ENCODE data around the gene PHKB.
"Not testable (repeated sequence)": the region's sequence is repeated elsewhere in the genome, so short reads cannot be mapped to it uniquely, and the experiment has no call there.

PHKB gene

GRCh38 chr16:47627721-47628120, 166.6 kb downstream of the PHKB start:
- no peak for DNase-seq

GRCh38 chr16:47631131-47631530, 170.0 kb downstream of the PHKB start:
- no peak for DNase-seq

- no peak for DNase-seq
Measured at GRCh38 chr16:47634126-47634525, 173.0 kb downstream of the PHKB start.

DNA sequence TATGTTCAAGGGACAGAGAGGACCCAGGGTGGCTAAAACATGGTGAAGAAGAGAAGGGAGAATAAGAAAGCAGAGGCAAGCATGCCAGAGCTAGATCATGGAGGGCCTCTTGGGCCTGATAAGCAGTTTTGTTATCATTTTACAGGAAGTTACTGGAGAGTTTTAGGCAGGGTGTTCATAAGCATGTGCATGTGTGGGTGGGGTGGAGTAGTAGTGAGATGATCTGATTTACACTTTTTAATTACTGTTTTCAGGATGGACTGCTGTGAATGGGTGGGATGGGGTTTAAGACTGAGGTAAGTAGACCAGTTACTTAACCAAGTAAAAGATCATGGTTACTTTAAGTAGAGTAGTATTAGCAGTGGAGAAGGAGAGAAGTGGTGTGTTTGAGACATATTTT, 173.6 kb downstream of the PHKB start:
- DNase-seq, result no peak

DNA sequence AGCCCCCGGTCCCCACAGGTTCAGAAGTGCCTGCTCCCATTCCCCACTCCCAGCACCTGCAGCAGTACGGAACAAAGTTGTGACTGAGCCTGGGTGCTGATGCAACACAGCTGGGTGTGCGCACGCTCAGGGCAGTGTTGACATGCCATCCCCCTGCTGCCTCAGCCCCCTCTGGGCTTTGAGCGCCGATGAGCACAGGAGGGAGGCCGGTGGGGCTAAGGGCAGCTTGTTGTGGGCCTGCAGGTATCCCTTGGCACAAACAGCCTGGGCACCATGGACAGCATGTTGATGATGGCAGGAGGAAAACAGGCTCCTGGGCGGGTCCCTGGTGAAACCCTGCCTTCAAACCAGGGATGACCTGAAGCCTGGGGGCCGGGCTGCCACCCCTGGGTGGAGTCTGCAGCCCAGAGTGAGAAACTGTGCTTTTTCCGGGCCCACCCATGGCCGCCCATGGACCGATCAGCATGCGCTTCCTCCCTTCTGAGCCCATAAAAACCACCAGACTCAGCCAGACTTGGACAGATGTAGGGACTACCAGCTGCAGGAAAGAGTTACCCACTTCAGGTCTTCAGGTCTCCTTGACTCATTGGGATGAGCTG, 175.5 kb downstream of the PHKB start:
- no peak for DNase-seq

- no peak for DNase-seq
Measured at GRCh38 chr16:47638175-47638574, 177.0 kb downstream of the PHKB start.

- DNase-seq, result no peak
Measured at GRCh38 chr16:47640661-47641060, 179.5 kb downstream of the PHKB start.

DNA sequence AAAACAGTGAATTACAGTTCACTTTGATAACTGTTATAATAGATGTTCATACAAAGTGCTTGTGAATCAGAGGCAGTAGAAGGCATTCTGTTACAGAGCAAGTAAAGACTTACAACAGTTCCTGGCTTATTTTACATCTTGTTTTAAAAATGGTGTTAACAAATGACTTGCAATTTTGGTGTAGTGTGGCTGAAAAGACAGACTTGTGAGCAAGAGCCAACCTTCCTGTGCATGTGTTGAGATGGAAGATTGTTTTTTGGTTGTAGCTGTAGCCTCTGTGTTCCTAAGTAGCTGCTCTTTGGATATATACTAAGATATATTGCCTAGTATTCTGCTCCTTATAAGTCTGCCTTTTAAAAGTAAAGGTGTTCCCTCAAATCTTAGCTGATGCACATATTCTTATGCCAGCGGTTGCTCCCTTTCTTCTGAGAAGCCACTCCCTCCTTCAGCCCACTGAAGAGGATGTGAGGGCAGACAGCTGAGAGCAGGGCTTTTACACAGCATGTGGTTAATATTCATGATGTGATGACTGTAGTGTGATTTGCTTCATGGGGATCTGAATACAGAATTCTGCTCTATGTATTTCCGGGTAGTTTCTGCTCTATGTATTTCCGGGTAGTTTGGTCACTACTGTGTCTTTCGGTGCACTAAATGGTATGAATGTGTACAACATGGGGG, 182.3 kb downstream of the PHKB start:
- DNase-seq, result no peak

- no peak for DNase-seq
Measured at GRCh38 chr16:47644166-47644565, 183.0 kb downstream of the PHKB start.

- no peak for DNase-seq
Measured at GRCh38 chr16:47644661-47645060, 183.5 kb downstream of the PHKB start.

GRCh38 chr16:47646914-47647313, 185.8 kb downstream of the PHKB start:
- no peak for DNase-seq

DNA sequence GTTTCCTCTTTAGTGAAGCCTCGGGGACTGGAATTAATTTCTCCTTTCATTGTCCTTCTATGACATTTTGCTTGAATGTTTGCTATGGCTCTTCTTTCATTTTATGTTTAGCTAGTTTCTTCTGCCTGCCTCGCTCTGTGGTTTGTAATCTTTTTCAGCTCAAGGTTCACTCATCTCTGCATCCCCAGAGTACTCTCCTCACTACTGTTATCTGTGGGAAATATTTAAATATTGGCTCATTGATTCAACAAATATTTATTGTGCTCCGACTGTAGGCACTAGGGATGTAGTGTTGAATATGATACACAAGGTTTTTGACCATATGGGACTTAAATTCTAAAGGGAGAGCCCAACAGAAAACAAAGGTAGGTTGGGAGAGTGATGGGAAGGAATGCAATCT, 195.9 kb downstream of the PHKB start:
- DNase-seq, result no peak

DNA sequence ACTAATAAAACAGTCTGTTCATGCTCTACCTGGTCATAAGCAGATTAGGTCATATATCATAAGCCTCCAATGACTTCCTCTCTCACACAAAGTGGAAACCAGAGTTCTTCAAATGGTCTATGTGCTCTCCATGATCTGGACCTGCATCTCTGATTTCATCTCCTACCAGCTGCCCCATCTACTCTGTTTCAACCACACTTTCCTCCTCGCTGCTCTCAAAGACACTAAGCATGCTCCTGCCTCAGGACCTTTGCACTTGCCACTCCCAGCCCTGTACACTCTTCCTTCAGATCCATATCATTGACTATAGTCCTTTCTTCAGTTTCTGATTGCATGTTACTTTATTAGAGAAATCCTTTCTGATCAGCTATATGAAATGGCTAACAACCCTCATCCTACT, 196.8 kb downstream of the PHKB start:
- no peak for DNase-seq

DNA sequence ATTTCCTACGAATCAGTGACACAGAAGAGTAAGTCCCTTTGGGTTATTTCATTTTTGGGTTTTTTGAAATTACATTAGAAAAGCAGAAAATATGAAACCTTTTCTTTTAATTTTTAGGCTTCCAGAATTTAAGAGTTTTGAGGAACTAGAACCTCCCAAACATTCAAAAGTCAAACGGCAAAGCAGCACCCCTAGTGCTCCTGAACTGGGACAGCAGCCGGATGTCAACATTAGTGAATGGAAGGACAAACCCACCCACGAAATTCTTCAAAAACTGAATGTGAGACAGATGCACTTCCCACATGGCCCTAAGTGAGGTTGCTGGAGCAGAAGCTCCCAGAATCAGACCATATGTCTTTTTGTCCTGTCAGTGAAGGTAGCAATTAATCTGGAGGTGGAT, 199.4 kb downstream of the PHKB start:
- DNase-seq, result no peak

DNA sequence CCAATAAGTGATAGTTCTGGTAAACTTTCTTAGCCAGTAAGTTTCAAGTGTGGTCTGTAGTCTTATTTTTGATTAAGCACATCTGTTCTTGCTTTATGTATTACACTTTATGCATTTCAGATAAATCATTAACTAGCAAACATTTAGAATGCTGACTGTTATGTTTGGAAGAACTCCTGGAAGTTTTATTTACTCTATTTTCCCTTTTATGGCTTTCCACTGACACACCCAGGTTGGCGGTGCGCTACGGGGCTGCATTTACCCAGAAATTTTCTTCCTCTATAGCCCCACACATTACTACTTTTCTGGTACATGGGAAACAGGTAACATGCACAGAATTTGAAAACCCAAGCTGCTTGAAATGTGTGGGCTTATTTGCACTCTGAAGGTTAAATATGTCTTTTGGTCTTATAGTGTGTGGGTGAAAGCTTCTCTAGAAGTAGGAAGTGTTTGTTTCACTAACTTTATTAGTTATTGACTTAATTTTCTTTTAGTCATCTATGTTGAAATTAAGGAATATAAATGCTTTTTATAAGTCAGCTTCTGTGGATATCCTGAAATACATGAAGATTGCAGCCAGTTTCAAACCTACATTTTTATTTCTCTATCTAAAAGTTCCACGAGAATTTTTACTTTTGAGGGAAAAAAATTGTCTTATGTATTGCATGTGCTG, 203.7 kb downstream of the PHKB start:
- no peak for DNase-seq

- no peak for DNase-seq
Measured at GRCh38 chr16:47666434-47666833, 205.3 kb downstream of the PHKB start.

DNA sequence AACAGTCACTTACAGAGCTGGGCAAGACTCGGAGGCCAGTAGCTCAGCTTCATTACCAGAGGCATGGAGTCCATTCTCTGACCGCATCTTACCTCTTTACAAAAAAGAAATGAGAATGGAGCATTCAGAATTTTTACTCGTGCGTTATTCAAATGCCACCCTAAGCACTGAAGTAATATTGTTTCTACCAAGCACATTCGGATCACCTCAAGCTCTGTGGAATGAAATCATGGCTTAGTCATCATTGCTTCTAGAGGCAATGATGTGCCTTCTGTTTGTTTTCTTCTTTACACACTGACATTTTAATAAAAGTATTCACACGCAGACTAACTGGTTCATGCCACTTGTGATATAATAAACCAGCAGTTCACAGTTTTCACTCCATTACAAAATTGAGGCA, 206.8 kb downstream of the PHKB start:
- DNase-seq, result no peak

DNA sequence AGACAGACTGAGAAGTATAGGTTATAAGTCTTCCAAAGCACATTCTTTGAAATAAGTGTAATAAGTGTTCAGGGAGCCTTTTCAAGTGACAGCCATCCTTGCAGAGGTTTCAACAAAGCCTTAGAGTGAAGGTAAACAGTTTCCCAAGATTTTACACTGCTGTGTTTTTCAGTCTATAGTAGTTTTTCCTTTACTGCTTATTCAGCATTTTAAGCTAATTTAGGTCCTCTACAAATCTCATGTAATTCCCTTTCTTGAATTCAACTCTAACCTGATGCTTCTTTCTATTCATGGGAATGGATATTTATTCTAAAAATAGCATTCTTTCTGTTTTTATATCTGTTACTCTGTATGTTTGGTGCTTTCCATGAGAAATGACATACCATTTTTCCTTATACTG, 211.3 kb downstream of the PHKB start:
- DNase-seq, result no peak

GRCh38 chr16:47676635-47677177, 215.6 kb downstream of the PHKB start:
- no peak for DNase-seq

- DNase-seq, result not testable (repeated sequence)
Measured at GRCh38 chr16:47681571-47681970, 220.4 kb downstream of the PHKB start.

DNA sequence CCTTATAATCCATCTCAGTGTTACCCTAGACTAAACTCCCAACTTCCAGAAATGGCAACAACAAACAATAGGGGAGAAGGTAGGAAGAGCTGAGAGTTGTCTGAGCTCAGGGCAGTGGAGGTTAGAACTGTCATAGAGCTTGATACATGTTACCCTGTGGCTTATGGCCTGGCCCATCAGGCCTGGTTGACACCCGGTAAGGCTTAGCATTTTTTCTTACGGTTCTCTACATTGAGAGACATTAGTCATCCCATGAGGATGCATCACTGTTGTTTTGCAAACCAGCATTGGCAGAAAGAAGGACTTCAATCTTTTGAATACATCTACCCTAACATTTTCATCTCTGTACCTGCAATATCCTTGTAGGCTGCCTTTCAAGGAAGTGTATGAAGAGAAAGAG, 226.6 kb downstream of the PHKB start:
- DNase-seq, result no peak

DNA sequence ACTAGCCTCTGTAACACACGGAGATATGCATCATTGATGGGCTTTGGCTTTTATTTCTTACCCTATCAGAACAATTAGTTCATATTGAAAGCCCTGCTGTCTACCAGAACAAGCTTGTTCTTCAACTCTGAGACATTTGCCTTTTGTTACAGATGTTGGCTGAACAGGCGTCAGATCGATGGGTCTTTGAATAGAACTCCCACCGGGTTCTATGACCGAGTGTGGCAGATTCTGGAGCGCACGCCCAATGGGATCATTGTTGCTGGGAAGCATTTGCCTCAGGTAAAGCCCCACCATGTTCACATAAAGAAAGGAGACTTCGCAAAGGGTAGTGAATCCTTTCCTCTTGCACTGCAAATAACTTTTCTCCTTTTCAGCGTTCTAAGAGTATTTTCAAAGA, 232.1 kb downstream of the PHKB start:
- DNase-seq, result no peak

DNA sequence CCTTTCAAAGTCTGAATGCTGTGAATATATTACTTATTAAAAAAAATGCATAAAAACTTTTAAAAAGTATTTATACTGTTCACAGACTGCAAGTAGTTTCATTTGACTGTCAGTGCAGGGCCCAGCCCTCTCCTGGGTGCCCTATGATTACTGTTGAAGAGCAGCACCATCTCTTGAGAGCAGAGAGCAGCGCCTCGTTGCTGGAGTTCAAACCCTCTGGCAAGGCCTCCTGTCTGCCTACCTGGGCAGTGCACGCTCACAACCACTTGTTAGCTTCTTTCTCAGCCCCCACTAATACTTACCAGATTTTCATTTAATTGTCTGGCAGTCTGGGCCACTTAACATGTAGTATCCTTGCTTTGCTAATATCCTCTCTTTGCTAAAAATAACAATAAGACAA, 233.4 kb downstream of the PHKB start:
- DNase-seq, result no peak

- DNase-seq, result no peak
Measured at GRCh38 chr16:47695756-47696155, 234.6 kb downstream of the PHKB start.

Measured in SIG-M5 (cell line).